GM18517 (cell line): ENCODE results near the gene ST8SIA2.
"Not testable (repeated sequence)": the region's sequence is repeated elsewhere in the genome, so short reads cannot be mapped to it uniquely, and the experiment has no call there.

Source experiments
- ATAC-seq: cut with Tn5 transposase; IDR thresholded peaks from one replicate; pipeline ENCODE4 v1.9.1; 2021; ENCODE audit warnings: mild to moderate bottlenecking, moderate library complexity; ENCODE audit not compliant: unreplicated experiment

ST8SIA2 gene

DNA sequence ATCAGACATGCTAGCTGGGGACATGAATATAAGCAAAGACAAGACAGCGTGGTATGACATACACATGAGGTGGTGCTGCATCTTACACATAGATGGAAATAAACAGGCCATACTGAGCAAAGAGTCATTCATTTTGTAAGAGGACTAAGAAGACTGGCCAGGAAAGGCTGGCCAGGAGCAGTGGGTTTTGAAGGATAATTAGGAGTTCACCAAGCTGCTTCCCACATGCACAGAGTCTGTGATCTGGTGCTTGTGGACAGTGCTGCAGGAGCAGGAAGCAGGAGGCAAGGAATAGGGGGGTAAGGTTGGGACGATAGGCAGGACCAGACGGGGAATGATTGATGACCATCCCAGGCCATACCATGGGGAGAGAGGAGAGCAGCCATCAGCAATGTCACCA is 41.5 kb downstream of the ST8SIA2 start:
- ATAC-seq = no peak

GRCh38 chr15:92438471-92438870 is 44.8 kb downstream of the ST8SIA2 start:
- no peak for ATAC-seq

- no peak for ATAC-seq
These were observed 49.7 kb downstream of the ST8SIA2 start for GRCh38 chr15:92443381-92443780.

DNA sequence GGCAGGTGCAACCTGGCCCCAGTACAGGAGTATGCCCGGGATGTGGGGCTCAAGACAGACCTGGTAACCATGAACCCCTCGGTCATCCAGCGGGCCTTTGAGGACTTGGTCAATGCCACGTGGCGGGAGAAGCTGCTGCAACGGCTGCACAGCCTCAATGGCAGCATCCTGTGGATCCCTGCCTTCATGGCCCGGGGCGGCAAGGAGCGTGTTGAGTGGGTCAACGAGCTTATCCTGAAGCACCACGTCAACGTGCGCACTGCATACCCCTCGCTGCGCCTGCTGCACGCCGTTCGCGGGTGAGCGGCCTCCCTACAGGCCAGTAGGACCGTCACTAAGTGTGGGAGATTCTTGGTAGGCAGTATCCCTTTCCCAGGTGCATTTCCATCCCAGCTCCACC is 51.0 kb downstream of the ST8SIA2 start:
- ATAC-seq = no peak

GRCh38 chr15:92448370-92448769 is 54.7 kb downstream of the ST8SIA2 start:
- ATAC-seq = no peak

- ATAC-seq = no peak
These were observed 55.8 kb downstream of the ST8SIA2 start for GRCh38 chr15:92449476-92449875.

GRCh38 chr15:92451225-92451825 is 57.6 kb downstream of the ST8SIA2 start:
- ATAC-seq = no peak

- no peak for ATAC-seq
These were observed 58.5 kb downstream of the ST8SIA2 start for GRCh38 chr15:92452143-92452542.

DNA sequence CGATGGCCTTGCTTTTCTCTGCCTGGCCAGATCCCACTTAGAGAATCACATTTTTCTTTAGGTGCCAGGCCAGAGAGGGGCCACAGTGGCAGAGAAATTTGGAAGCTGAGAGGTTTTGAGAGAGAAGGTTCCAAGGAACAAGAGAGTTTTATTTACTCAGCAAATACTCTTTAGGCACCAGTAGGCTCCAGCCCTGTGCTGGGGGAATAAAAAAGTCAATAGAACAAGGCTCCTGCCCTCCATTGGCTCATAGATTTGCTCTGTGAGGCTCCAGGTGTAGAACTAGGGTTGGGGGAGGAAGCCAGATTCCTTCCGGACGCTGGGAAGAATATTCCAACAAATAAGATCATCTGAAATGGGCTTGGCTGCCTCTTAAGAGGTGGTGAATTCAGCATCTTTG is 59.9 kb downstream of the ST8SIA2 start:
- ATAC-seq = no peak

GRCh38 chr15:92454555-92455105 is 60.9 kb downstream of the ST8SIA2 start:
- no peak for ATAC-seq

GRCh38 chr15:92455271-92455670 is 61.6 kb downstream of the ST8SIA2 start:
- no peak for ATAC-seq

DNA sequence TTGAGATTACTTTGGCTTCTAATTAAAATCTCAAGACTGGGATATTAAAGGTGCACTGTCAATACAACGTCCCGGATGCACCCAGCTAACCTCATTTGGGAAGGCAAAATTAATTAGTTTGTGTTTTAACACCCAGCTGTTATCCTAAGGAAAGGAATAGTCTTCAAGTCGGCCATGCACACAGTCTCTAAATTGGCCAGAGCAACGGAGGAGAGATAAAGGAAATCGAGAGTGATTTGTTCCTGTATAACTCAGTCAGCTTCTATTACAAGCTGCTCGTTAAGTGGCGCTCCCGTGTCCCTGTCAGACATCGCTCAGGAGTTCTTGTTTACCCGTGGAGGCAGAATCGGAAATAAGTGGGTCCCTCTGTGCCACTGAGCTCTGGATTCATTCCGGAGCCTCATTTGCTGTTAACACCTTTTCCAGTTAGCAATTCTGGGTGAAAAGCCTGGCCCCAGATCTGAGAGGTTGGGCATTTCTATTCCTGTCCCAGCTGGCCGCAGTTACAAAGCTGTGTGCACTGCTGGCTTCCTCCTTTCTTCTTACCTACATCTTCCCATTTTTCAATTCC is 63.9 kb downstream of the ST8SIA2 start:
- no peak for ATAC-seq

- ATAC-seq = no peak
These were observed 66.3 kb downstream of the ST8SIA2 start for GRCh38 chr15:92460023-92460422.

DNA sequence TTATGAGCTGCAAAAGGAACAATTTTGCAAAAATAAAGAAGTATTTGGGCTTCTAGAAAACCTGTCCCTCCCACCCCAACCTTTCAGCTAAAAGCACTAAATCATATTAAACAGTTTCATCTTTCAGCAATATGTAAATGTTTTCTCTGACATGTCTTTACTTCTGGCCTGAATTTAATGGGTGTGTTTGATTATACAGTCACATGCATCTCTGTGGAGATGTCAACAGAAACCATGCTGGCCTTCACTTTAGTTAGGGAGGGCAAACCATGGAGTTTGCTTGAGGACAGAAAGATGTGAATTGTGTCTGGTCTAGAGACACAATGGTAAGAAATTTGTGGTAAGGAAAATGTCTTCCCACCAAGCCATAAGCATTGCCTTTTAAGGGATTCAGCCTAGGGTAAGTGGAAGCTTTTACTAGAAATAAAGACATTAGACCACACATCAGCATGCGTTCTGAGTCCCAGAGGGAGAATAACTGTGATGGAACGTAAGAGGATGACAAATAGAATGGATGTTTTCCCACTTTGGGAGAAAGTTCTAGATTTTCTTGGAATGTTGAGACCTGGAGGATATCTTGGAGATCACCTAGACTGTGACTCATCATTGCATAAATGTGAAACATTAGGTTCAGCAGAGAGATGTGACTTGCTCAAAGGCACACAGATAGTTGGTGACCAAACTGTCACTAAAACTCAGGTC is 68.9 kb downstream of the ST8SIA2 start:
- ATAC-seq = no peak

DNA sequence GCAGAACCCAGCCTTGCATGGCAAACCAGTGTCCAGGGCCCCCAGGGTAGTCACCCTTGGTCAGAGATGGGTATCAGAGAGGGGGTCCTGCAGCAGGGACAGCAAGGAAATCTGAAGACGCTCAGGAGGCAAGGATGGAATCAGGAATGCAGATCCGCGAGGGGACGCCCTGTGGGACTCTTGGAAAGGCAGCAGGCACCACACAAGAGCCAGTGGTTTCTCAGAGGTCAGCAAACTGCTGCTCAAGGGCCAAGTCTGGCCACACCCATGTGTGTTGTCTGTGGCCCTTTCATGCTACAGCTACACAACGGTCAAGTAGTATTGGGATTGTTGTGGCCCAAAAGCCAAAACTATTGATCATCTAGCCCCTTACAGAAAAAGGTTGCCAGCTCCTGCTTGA is 69.7 kb downstream of the ST8SIA2 start:
- ATAC-seq = no peak

GRCh38 chr15:92463826-92464225 is 70.1 kb downstream of the ST8SIA2 start:
- ATAC-seq = no peak

DNA sequence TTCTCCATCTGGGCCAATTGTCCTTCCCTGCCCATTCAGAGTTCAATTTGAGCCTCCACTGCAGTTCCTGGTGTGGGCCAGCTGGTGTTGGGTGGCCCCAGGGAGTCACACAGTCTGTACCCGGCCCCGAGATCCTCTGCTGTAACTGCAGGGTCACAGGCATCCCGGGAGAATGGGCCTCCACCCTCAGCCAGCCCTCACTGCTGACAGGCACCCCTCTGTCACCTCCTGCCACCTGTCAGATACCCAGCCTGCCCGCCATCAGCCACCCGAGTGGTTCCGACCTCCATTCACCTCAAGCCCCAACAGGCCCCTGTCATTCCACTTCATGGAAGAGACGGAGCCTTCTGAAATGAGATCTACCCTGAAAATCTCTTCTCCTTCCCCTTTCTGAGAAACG is 73.2 kb downstream of the ST8SIA2 start:
- ATAC-seq = no peak

DNA sequence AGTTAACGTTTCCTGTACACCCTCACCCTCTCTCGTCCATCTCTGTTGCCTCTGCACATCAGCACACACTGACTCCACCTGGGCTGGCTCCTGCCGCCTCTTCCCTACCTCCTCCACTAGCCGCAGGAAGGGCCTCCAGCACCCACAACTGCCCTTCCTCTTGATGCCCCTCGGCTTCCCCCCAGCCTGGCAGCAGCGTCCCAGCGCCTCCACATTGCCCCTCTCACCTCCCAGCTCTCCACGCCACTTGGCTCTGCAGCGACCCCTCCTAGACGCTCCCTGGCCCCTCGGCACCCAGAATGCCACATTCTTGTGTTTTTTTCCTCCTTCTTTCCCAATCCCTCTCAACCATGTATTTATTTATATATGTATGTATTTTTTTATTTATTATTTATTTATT is 73.6 kb downstream of the ST8SIA2 start:
- no peak for ATAC-seq

DNA sequence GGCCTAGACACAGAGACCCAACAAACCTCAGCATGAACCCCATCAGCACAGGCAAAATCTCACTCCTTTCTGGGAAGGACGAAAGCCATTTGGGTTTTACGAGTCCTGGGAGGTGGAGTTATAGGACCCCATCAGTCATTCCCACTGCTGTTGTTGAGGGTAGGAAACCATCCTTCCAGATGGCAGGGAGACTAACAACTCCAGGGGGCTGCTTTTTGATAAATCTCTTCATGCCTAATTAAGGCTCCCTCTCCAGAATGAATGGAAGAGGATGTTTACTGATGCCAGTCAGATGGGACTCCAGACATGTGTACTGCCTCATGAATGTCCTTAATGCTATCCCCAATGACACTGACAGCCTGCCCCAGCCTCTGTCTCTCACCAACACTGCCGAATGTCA is 75.3 kb downstream of the ST8SIA2 start:
- no peak for ATAC-seq

DNA sequence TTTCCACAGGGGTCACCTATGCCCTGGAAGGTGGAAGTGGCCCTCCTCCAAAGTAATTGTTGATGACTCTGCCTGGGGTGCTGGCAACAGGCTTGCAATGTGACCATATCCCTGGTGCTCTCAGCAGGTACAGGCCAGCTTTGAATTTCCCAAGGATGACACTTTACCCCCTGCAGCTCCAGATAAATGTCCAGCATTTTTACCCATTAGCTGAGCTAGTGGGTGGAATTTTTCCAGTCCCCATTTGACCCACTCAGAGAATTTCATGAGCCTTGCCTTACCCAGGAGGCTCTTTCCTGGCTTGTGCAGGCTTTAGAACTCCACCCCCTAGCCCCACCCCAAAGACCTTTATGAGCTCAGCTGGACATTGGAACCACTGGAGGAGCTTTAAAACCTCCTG is 77.6 kb downstream of the ST8SIA2 start:
- ATAC-seq = no peak

DNA sequence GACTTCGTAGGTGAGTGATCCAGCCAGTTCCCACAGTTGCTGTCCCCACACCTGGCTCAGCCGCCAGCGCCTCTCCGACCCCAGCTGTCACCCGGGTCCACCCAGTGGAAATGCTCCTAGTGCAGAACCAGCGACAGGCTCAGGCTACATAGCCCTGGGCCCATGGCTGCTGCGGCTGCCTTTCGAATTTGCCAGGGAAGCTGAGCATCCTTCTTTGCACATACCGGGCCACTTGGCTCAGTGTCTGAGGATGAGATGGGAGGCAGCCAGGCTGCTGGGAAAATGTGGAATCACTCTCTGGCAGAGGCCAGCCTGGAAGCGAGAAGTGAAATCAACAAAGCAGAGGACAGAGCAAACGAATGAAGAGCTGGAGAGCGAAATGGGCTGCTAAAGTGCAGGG is 80.1 kb downstream of the ST8SIA2 start:
- ATAC-seq = no peak

GRCh38 chr15:92479730-92480129 is 86.0 kb downstream of the ST8SIA2 start:
- ATAC-seq = not testable (repeated sequence)
